Stomach (tissue), 4 donors: Measurements from ENCODE around the gene EXOC4.

Experiments used
- CTCF ChIP-seq, 7 experiments: fragments of 450-650 bp in 4 of 7; fragments of 200-600 bp in 3 of 7; sonication (generic) in 3 of 7; IDR thresholded peaks; one replicate each; pipeline ENCODE4 v1.5.1; 2016 to 2019; ENCODE audit warnings: antibody characterized with exemption in 7 of 7, control low read depth in 2 of 7, mild to moderate bottlenecking in 1 of 7
- EP300 ChIP-seq: sonication (generic); formaldehyde crosslinking; IDR thresholded peaks from one replicate; pipeline ENCODE4 v1.6.1; 2017; ENCODE audit warnings: antibody characterized with exemption

GRCh38 chr7:133822001-133822641, 569.2 kb downstream of the EXOC4 start:
- TF ChIP-seq CTCF (IDR thresholded peaks at IDR 0.05) (no peak), EP300 (no peak)
